SKM-1 (cell line): ENCODE data around the gene ACOX1.

ENCODE experiments used
- DNase-seq: peaks from one replicate; lab custom pipeline; 2025; ENCODE audit not compliant: unreplicated experiment; lab: John Stamatoyannopoulos, UW

ACOX1 gene

GRCh38 chr17:75978938-75979704 is at the start of gene ACOX1, which contains the start of gene TEN1:
ACOX1 (minus strand) TSS chr17:75979166; CDS start chr17:75979073, 93 bp downstream.
TEN1 (plus strand) TSS chr17:75979240; CDS start chr17:75986193, 6,953 bp downstream.
- DNase-seq = peak; percentile 91

GRCh38 chr17:76027159-76027839 is 48.3 kb upstream of the ACOX1 start, which contains the start of gene EVPL:
EVPL (minus strand) TSS chr17:76027306; CDS start chr17:76027198, 108 bp downstream.
- no peak for DNase-seq

- no peak for DNase-seq
Observed at GRCh38 chr17:76026714-76027158, 47.8 kb upstream of the ACOX1 start.

- DNase-seq = no peak
Observed at GRCh38 chr17:76025294-76025693, 46.3 kb upstream of the ACOX1 start.

GRCh38 chr17:76024353-76024752 is 45.4 kb upstream of the ACOX1 start:
- DNase-seq = no peak

GRCh38 chr17:76023900-76024237 is 44.9 kb upstream of the ACOX1 start:
- no peak for DNase-seq

GRCh38 chr17:76022973-76023899 is 44.3 kb upstream of the ACOX1 start:
- DNase-seq = no peak

- DNase-seq = no peak
Observed at GRCh38 chr17:76022285-76022684, 43.3 kb upstream of the ACOX1 start.

- no peak for DNase-seq
Observed at GRCh38 chr17:76019833-76020467, 41.0 kb upstream of the ACOX1 start.

- DNase-seq = no peak
Observed at GRCh38 chr17:76018801-76019200, 39.8 kb upstream of the ACOX1 start.

- no peak for DNase-seq
Observed at GRCh38 chr17:76018340-76018680, 39.3 kb upstream of the ACOX1 start.

GRCh38 chr17:76017481-76018339 is 38.7 kb upstream of the ACOX1 start:
- DNase-seq = no peak

GRCh38 chr17:76014925-76015261 is 35.9 kb upstream of the ACOX1 start:
- no peak for DNase-seq

- peak; percentile 10 for DNase-seq
Observed at GRCh38 chr17:76014100-76014924, 35.3 kb upstream of the ACOX1 start.

GRCh38 chr17:76013377-76013932 is 34.5 kb upstream of the ACOX1 start:
- DNase-seq = no peak

GRCh38 chr17:76011951-76012350 is 33.0 kb upstream of the ACOX1 start:
- no peak for DNase-seq

- DNase-seq = no peak
Observed at GRCh38 chr17:76009969-76010661, 31.1 kb upstream of the ACOX1 start.

GRCh38 chr17:76009447-76009846 is 30.5 kb upstream of the ACOX1 start:
- no peak for DNase-seq
